ENCODE data around the gene TRIM47.
A peak's percentile ranks its signal among the peaks of the same experiment; 100 is the strongest.

The TRIM47 gene

GRCh38 chr17:75849279-75849646, 29.1 kb downstream of the TRIM47 start:
- Mint-ChIP-seq H3K9me3 (no peaks in the 10 kb centered on the region), H3K27ac (no peak overlapping the region)

GRCh38 chr17:75848523-75849278, 29.7 kb downstream of the TRIM47 start:
- Mint-ChIP-seq H3K9me3 (no peaks in the 10 kb centered on the region), H3K27ac (no peak overlapping the region), H3K4me1 (peaks cover 30% of the 10 kb centered on the region), H3K4me3 (no peak overlapping the region), H3K27me3 (no peaks in the 10 kb centered on the region)
- ATAC-seq = no peak
- DNase-seq = peak; percentile 63 to 70

More at GRCh38 chr17:75849279-75849646, 29.1 kb downstream of the TRIM47 start:
- DNase-seq (no peak), ATAC-seq (no peak)
- Mint-ChIP-seq H3K27me3 (no peaks in the 10 kb centered on the region), H3K4me1 (peaks cover 30% of the 10 kb centered on the region), H3K4me3 (no peak overlapping the region)

GRCh38 chr17:75847614-75848522, 30.5 kb downstream of the TRIM47 start:
- peaks cover 34% of the 10 kb centered on the region for H3K4me1 Mint-ChIP-seq
- no peaks in the 10 kb centered on the region for H3K9me3 Mint-ChIP-seq
- DNase-seq (no peak), ATAC-seq (no peak)
- H3K27me3 Mint-ChIP-seq = no peaks in the 10 kb centered on the region
- peak overlapping the region in 1 of 2 donors; percentile 91 for H3K27ac Mint-ChIP-seq
- no peak overlapping the region for H3K4me3 Mint-ChIP-seq

- peak overlapping the region in 1 of 2 donors; percentile 59 for H3K27ac Mint-ChIP-seq
- H3K27me3 Mint-ChIP-seq = no peaks in the 10 kb centered on the region
- H3K4me1 Mint-ChIP-seq = peaks cover 43% of the 10 kb centered on the region
- no peak overlapping the region for H3K4me3 Mint-ChIP-seq
- no peak for DNase-seq
- ATAC-seq = no peak
- no peaks in the 10 kb centered on the region for H3K9me3 Mint-ChIP-seq
Observed at GRCh38 chr17:75846692-75847613, 31.4 kb downstream of the TRIM47 start.

GRCh38 chr17:75845933-75846691, 32.3 kb downstream of the TRIM47 start:
- no peaks in the 10 kb centered on the region for H3K9me3 Mint-ChIP-seq
- ATAC-seq = no peak
- H3K27me3 Mint-ChIP-seq = no peaks in the 10 kb centered on the region
- peak overlapping the region in 1 of 2 donors; percentile 92 for H3K27ac Mint-ChIP-seq
- H3K4me1 Mint-ChIP-seq = peaks cover 45% of the 10 kb centered on the region
- no peak for DNase-seq
- no peak overlapping the region for H3K4me3 Mint-ChIP-seq

GRCh38 chr17:75845058-75845711, 33.2 kb downstream of the TRIM47 start:
- H3K4me1 Mint-ChIP-seq = peaks cover 50% of the 10 kb centered on the region
- H3K27ac Mint-ChIP-seq = peak overlapping the region; percentile 59 to 61
- ATAC-seq (peak; percentile 69), DNase-seq (peak; percentile 58 to 80)
- H3K4me3 Mint-ChIP-seq = peak overlapping the region; percentile 88 to 98
- no peaks in the 10 kb centered on the region for H3K9me3 Mint-ChIP-seq
- H3K27me3 Mint-ChIP-seq = no peaks in the 10 kb centered on the region

- Mint-ChIP-seq H3K27ac (peak overlapping the region; percentile 99), H3K27me3 (no peaks in the 10 kb centered on the region), H3K9me3 (no peaks in the 10 kb centered on the region), H3K4me1 (peaks cover 51% of the 10 kb centered on the region), H3K4me3 (peak overlapping the region; percentile 88 to 98)
- DNase-seq (no peak), ATAC-seq (peak; percentile 46)
Observed at GRCh38 chr17:75844530-75845057, 33.8 kb downstream of the TRIM47 start.

GRCh38 chr17:75843577-75844529, 34.5 kb downstream of the TRIM47 start, which contains the start of gene UNC13D:
Gene UNC13D, minus strand, starts transcription at chr17:75844404. Its CDS starts 67 bp downstream, at chr17:75844337.
- peak within 1 kb of the TSS; percentile 99 for H3K27ac Mint-ChIP-seq
- peaks cover 53% of the 10 kb centered on the region for H3K4me1 Mint-ChIP-seq
- ATAC-seq (peak; percentile 71), DNase-seq (peak; percentile 55 to 65)
- peak within 1 kb of the TSS; percentile 88 to 98 for H3K4me3 Mint-ChIP-seq
- H3K9me3 Mint-ChIP-seq = no peaks in the 10 kb centered on the region
- no peaks in the 10 kb centered on the region for H3K27me3 Mint-ChIP-seq

- DNase-seq (peak; percentile 29 to 52), ATAC-seq (peak; percentile 44)
- Mint-ChIP-seq H3K4me3 (peak overlapping the region; percentile 88 to 98), H3K27ac (peak overlapping the region; percentile 91 to 99), H3K9me3 (no peaks in the 10 kb centered on the region), H3K27me3 (no peaks in the 10 kb centered on the region), H3K4me1 (peaks cover 50% of the 10 kb centered on the region)
Observed at GRCh38 chr17:75842963-75843576, 35.3 kb downstream of the TRIM47 start.

- Mint-ChIP-seq H3K27me3 (no peaks in the 10 kb centered on the region), H3K4me3 (peak overlapping the region; percentile 88 to 98), H3K4me1 (peaks cover 44% of the 10 kb centered on the region), H3K9me3 (no peaks in the 10 kb centered on the region), H3K27ac (peak overlapping the region in 1 of 2 donors; percentile 46)
- ATAC-seq = no peak
- no peak for DNase-seq
Observed at GRCh38 chr17:75842411-75842810, 36.0 kb downstream of the TRIM47 start.

GRCh38 chr17:75840799-75841164, 37.6 kb downstream of the TRIM47 start:
- no peaks in the 10 kb centered on the region for H3K27me3 Mint-ChIP-seq
- no peak overlapping the region for H3K27ac Mint-ChIP-seq
- peaks cover 47% of the 10 kb centered on the region for H3K4me1 Mint-ChIP-seq
- H3K4me3 Mint-ChIP-seq = peak overlapping the region in 1 of 2 donors; percentile 26
- DNase-seq (no peak), ATAC-seq (no peak)
- no peaks in the 10 kb centered on the region for H3K9me3 Mint-ChIP-seq

GRCh38 chr17:75839942-75840798, 38.2 kb downstream of the TRIM47 start:
- no peaks in the 10 kb centered on the region for H3K27me3 Mint-ChIP-seq
- DNase-seq = no peak
- peaks cover 47% of the 10 kb centered on the region for H3K4me1 Mint-ChIP-seq
- no peak overlapping the region for H3K27ac Mint-ChIP-seq
- ATAC-seq = no peak
- no peak overlapping the region for H3K4me3 Mint-ChIP-seq
- no peaks in the 10 kb centered on the region for H3K9me3 Mint-ChIP-seq

Data from stimulated activated naive CD8-positive, alpha-beta T cell treated with anti-CD3 and anti-CD28 coated beads, Interleukin-15, amount 100 ng/mL, for 72 hours (primary cell).